Measurements from ENCODE around the gene PDYN. TPM values are rescaled to one million over a fixed set of nuclear protein-coding genes. Genes with fewer than 3 reads are reported as not detected.

Gene PDYN
- polyA plus RNA-seq, 12 donors, result 0.05 to 0.09 TPM; not detected in 10

GRCh38 chr20:1995531-1996310, 1.9 kb upstream of the PDYN start:
- no peak for DNase-seq

- DNase-seq, result no peak
Observed at GRCh38 chr20:1994627-1995026, 769 bp upstream of the PDYN start.

- DNase-seq, result no peak
Observed at GRCh38 chr20:1992359-1993110, 1.3 kb downstream of the PDYN start.

GRCh38 chr20:1987826-1988225, 6.0 kb downstream of the PDYN start:
- DNase-seq, result no peak

GRCh38 chr20:1983301-1983700, 10.6 kb downstream of the PDYN start:
- no peak for DNase-seq

GRCh38 chr20:1982686-1983085, 11.2 kb downstream of the PDYN start:
- no peak for DNase-seq

GRCh38 chr20:1979106-1979778, 14.6 kb downstream of the PDYN start:
- DNase-seq, result no peak

- no peak for DNase-seq
Observed at GRCh38 chr20:1975291-1975690, 18.6 kb downstream of the PDYN start.

- DNase-seq, result no peak
Observed at GRCh38 chr20:1973601-1974440, 20.0 kb downstream of the PDYN start.

- DNase-seq, result no peak
Observed at GRCh38 chr20:1971893-1972586, 21.8 kb downstream of the PDYN start.

GRCh38 chr20:1968964-1969363, 24.9 kb downstream of the PDYN start:
- no peak for DNase-seq

- no peak for DNase-seq
Observed at GRCh38 chr20:1965520-1966351, 28.1 kb downstream of the PDYN start.

- DNase-seq, result no peak
Observed at GRCh38 chr20:1964659-1965405, 29.0 kb downstream of the PDYN start.

GRCh38 chr20:1964061-1964460, 29.8 kb downstream of the PDYN start:
- no peak for DNase-seq

GRCh38 chr20:1961374-1961773, 32.5 kb downstream of the PDYN start:
- DNase-seq, result no peak

GRCh38 chr20:1959156-1959555, 34.7 kb downstream of the PDYN start:
- DNase-seq, result no peak

- no peak for DNase-seq
Observed at GRCh38 chr20:1958426-1958825, 35.4 kb downstream of the PDYN start.

- no peak for DNase-seq
Observed at GRCh38 chr20:1955217-1955616, 38.6 kb downstream of the PDYN start.

GRCh38 chr20:1953621-1954020, 40.2 kb downstream of the PDYN start:
- no peak for DNase-seq

Data from muscle of arm (tissue), 12 donors.